Stimulated activated CD8-positive, alpha-beta memory T cell treated with anti-CD3 and anti-CD28 coated beads, Interleukin-12 subunit alpha, Interleukin-12 subunit beta, amount 100 ng/mL, for 24 hours (primary cell): ENCODE results near the gene MDGA2.
"Not testable (repeated sequence)": the region's sequence is repeated elsewhere in the genome, so short reads cannot be mapped to it uniquely, and the experiment has no call there.

ENCODE experiments used
- DNase-seq: peaks from one replicate; pipeline ENCODE4 v3.0.0-alpha.2; 2020; ENCODE audit errors: extremely low read depth

MDGA2 gene

GRCh38 chr14:46951103-46951502 lies 724.3 kb downstream of the MDGA2 start:
- DNase-seq = no peak

GRCh38 chr14:46940611-46941010 lies 734.8 kb downstream of the MDGA2 start:
- DNase-seq = no peak

GRCh38 chr14:46920542-46920941 lies 754.9 kb downstream of the MDGA2 start:
- DNase-seq = no peak

- not testable (repeated sequence) for DNase-seq
These were observed 759.9 kb downstream of the MDGA2 start for GRCh38 chr14:46915539-46915938.

GRCh38 chr14:46902837-46903236 lies 772.6 kb downstream of the MDGA2 start:
- no peak for DNase-seq

GRCh38 chr14:46894476-46894875 lies 780.9 kb downstream of the MDGA2 start:
- DNase-seq = no peak

GRCh38 chr14:46887144-46887543 lies 788.3 kb downstream of the MDGA2 start:
- no peak for DNase-seq

- DNase-seq = no peak
These were observed 789.8 kb downstream of the MDGA2 start for GRCh38 chr14:46885566-46885965.

GRCh38 chr14:46861753-46862152 lies 813.7 kb downstream of the MDGA2 start:
- DNase-seq = no peak

GRCh38 chr14:46840944-46841720 lies 834.3 kb downstream of the MDGA2 start:
- no peak for DNase-seq

GRCh38 chr14:46820291-46820690 lies 855.1 kb downstream of the MDGA2 start:
- DNase-seq = no peak

- no peak for DNase-seq
These were observed 856.3 kb downstream of the MDGA2 start for GRCh38 chr14:46819117-46819516.

GRCh38 chr14:46818147-46818546 lies 857.3 kb downstream of the MDGA2 start:
- DNase-seq = no peak

GRCh38 chr14:46793144-46793543 lies 882.3 kb downstream of the MDGA2 start:
- no peak for DNase-seq
